GM19240 (cell line): Measurements from ENCODE around the gene OSM.
A peak's percentile ranks its signal among the peaks of the same experiment; 100 is the strongest.

ENCODE experiments used
- DNase-seq: peaks from one replicate; pipeline ENCODE4 v3.0.0; 2011; ENCODE audit warnings: low spot score; ENCODE audit not compliant: insufficient read length

OSM gene

DNA sequence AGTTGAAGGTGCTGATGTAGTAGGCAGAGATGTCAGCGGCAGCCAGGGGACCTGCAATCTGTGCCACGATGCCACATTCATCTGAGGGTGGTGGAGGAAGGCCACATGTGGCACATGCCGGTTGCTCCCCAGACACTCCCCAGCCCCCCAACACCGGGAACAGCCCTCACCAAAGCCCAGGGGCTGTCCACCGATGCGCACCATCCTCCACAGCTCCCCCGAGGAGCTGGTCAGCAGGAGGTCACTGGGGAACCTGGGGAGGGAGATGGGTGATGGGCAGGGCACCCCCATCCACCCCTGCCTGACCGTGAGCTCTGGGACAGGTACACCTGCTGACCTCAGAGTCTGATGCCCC, 19.2 kb upstream of the OSM start:
- no peak for DNase-seq

DNA sequence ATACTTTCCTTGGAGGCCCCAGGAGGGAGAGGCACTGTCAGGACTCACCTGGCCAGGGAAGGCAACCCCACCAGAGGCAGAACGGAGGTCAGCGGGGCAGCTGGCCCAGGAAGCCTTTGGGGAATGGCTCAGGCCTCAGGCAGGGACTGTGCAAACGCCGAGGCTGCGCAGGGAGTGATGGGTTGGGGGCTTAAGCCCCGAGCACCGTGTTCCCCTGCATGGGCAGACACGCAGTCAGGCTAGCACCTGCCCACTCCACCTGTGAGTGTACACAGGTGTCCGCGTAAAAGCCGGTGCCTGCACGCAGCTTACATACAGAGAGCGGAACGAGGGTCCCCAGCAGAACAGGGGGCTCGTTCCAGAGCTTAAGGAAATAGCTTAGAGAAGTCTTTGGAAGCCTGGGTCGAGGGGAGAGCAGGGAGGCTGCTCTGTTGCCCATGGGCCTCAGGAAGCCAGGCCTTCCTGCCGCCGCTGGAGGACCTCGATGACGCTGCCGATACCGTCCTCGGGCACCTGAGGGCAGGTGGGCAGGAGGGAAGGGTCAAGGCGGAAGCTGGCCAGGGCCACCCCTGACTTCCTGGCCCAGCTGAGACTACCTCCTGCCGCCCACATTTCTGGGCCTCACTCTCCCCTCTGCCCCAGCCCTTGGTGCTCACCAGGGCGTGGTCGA, 18.7 kb upstream of the OSM start:
- DNase-seq: no peak

DNA sequence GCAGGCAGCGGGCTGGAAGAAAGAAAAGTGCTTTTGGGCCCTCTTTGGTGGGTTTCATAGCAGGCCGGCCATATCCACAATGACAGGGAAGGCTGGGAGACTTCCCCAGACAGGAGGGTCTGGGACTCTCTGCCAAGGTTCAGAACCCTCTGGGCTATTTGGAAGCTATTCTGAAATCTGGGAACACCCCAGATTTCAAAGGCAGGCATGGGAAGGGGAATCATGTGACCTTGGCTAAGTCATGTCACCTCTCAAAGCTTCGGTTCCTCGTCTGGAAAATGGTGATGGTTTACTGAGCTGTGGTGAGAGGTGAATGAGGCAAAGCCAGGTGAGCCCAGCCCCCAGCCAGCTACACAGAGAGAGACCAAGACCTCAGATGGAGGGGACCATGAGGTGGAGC, 18.0 kb upstream of the OSM start:
- DNase-seq: no peak

DNA sequence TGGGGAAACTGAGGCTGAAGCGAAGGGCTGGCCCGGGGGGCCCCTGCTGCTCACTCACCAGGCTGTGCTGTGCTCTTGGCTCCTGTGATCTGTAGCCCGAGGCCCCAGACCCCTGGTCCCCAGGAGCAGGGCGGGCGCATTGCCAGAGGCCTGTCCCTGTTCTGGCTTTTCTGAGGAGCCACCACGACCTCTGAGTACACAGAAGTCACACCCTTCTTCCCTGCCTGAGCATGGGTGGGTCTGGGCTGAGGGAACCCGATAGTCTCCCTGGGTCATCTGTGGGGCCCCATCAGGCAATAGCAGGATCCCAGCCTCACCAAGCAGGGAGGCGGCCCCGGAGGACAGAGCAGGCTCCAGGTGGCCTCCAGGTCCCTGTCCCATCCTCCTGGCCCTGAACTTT, 17.5 kb upstream of the OSM start:
- DNase-seq: no peak

DNA sequence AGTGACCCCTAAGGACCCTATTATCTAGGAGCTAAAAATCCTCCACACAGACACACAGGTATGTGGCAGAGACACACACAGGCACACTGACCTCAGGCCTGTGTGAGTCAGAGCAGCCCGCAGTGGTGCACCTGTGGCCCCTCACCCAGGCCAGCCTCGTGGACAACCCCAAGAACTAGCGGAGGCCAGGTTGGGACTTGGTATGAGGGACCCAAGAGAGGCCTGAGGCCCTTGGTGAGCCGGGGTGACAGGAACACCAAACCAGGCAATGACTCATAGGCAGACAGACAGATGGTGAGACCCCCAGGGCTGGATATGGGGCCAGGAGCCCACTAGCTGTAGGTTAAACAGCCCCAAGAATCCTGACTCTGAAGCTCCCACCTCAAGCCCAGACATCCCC, 16.7 kb upstream of the OSM start:
- DNase-seq: no peak

DNA sequence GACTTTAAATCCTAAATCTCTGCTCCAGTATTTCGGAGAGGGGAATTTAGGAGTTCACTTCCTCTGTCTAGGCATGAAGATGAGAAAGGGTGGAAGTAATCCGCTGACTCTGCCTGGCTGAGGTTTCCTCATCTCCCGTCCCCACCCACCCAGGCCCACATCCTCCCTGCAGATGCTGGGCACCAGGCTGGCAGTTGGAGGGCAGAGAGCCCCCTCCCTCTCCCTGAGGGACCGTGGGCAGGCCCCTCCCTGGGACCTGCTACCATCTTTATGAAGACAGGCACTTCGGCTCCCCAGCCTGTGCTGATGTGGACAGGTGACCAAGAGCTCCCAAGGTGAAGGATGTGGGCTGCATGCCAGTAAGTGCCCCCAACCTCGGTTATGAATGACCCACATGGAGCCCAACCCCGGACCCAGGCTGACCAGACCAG, 16.0 kb upstream of the OSM start:
- no peak for DNase-seq

DNA sequence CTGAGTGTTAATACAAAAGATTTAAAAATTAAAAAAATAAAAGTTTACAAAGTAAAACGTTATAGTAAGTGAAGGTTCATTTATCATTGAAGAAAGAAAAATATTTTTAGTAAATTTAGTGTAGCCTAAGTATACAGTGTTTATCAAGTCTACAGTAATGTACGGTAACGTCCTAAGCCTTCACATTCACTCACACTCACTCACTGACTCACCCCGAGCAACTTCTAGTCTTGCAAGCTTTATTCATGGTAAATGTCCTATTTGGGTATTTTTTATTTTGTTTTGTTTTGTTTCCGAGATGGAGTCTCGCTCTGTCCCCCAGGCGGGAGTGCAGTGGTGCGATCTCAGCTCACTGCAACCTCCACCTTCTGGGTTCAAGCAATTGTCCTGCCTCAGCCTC, 13.9 kb upstream of the OSM start:
- DNase-seq: no peak

DNA sequence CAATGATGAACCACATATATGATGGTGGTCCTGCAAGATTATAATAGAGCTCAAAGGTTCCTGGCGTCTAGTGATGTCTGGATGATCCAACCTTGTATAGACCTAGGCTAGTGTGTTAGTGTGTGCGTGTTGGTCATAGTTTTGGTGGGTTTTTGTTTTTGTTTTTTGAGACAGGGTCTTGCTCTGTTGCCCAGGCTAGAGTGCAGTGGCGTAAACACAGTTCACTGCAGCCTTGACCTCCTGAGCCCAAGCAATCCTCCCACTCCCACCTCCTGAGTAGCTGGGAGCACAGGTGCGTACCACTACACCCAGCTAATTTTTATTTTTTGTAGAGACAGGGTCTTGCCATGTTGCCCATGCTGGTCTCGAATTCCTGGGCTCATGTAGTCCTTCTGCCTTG, 13.3 kb upstream of the OSM start:
- no peak for DNase-seq

DNA sequence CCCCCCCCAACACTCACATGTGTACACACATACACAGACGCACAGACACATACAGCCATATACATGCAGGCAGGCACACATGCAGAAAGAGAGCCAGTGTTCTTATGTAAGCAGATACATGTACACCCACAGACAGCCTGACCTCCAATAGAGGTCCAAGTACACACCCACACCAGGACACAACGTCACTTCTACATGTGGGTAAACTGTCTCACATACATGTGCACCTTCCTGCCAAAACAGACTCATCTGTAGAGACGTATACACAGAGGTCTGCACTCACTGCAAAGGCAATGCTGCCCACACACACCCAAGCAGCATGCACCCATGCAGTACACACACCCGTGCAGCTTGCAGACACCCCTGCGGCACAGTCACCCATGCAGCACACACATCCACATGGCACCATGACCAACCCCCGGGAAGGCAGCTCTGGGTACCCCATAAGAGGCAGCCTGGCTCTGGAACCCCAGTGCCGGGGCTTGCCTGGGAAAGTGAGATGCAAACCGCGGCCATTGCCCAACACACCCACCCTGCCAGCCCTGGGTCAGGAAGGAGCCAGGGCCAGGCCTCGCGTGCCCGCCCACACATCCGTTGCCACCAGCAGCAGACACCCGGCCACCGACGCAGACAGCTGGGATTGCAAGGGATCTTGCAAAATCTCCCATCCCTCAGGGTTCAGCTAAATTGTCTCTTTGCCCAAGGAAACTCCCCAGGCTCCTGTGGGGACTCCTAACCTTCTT, 12.6 kb upstream of the OSM start:
- no peak for DNase-seq

DNA sequence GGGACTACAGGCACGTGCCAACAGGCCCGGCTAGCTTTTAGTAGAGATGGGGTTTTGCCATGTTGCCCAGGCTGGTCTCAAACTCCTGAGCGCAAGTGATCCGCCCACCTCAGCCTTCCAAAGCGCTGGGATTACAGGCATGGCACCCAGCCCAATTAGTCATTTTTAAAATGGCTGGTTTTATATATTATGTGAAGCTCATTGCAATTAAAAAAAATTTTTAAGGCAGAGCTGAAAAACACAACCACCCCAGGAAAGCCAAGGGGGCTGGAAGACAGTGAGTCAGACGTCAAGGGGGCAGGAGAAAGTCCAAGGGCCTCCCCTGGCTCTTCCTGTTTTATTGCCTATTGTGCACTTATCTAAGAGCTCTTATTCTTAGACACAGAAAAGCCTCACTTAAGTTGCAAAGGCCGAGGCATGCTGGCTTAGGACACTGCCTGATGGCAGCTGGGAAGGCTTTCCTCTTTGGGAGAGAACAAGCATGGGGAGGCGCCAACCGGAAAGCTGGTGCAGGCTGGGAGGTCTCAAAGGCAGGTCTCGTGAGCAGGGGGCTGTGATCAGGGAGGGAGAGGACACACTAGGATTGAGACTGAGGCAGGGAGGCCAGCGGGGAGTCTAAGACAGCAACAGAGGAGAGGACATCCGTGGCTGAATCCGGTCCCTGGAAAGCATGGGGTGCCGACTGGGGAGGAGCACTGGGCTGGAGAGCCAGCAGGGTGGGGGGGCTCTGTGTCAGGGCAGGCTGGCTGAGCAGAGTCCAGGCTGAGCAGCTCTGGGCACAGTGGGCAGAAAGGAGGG, 11.1 kb upstream of the OSM start:
- DNase-seq: no peak

DNA sequence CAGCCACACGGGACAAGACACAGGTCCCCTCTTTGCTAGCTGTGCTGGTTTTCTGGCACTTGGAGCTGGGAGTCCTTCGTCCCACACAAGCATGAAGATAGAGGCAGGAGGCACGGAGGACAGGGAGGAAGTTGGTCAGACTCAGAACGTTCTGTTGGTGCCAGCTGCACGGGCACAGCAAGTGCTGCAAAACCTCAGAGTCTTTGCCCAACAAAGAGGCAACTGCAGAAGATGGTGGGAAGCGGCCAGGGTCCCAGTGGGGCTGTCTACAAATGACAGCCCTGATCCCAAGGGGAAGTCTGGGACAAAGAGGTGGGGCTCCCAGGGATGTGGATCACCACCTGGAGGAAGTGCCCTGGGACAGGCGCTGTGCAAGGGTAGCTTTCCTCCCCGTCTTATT, 9.4 kb upstream of the OSM start:
- no peak for DNase-seq

DNA sequence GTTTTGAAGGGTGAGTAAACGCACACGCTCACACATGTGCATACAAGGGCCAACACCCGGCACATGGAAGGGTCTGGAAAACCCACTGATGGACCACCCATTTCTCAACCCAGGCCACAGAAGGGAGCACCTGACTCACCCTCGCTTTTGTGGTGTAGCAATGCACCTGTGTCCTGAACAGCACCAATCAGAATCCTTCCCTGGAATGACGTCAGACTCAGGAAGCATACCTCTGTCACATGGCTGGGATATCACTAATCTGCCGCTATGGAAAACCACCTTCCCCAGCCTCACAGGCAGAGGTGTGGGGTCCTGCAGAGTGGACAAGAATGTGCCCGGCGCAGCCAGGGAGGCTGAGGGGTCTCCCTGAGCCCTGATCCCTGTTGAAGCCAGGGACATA, 9.0 kb upstream of the OSM start:
- DNase-seq: no peak

DNA sequence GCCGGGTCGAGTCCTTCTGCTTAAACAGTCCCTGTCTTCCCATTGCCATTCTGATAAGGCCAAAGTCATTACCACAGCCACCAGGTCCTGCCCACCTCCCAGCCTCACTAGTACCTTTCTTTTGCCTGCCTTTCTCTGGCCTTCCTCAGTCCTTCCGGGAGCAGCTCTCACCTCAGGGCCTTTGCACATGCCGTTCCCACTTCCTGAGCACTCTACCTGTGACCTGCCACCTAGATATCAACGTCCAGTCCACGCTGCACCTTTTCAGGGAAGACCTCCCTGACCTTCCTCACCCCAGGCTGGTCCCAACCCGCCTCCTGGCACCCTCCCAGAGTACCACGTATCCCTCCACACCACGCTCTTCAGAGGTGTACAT, 7.8 kb upstream of the OSM start:
- DNase-seq: no peak

DNA sequence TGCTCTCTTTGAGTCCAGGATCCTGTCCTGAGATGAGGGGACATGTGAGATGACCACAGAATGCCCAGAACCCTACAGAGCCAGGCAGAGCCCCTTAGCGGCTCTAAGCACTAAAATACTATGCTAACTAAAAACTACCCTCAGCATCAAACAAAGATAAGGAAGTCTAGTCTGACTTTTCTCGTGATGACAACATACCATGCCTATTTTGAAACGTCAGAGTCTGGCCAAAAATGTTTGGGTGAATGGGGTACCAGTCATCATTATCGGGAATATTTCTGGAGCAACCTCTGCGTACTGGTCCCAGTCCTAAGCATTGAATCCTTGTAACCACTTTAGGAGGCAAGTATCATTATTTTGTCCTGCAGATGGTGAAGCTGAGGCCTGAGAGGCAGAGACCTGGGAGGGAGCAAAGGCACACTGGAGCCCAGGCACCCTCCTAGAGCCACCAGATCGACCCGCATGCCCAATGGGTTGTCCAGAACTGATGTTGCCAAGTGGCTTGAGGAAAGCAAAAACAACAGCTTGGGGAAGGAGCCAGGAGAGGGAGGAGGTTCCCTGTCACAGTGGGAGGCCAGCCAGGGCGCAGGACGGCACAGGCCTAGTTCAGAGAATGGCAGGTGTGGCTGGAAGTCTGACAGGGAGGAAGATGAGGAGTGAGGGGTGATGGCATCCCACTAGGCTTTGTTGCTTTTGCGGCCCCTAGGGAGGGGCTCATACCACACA, 7.2 kb upstream of the OSM start:
- no peak for DNase-seq

DNA sequence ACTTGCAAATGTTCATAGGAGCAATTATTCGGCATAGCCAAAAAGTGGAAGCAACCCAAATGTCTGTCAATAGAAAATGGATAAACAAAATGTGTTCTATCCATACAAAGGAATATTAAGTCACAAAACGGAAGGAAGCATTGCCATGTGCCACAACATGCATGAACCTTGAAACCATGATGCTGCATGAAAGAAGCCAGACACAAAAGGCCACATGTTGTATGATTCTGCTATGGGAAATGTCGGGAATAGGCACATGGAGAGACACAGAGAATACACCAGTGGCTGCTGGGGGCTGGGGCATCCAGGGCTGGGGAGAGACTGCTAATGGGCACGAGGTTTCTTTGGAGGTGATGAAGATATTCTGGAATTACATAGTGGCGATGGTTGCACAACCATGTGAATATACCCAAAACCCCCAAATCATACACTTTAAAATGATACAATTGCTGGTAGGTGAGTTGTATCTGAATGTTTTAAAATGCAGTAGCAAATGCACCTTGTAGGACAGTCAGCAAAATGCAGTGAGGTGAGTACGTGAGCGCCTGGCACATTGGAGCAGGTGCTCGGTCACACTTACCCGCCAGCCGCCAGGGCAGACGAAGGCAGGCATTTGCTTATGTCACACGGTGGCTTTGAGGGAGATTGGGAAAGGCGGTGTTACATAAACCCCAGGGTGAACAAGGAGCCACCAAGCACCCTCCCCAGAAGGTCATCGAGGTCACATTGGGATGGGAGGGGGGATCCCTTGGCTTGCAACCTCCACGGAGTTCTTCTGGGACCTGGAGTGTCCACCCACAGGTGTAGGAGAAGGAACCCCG, 6.3 kb upstream of the OSM start:
- DNase-seq: no peak

DNA sequence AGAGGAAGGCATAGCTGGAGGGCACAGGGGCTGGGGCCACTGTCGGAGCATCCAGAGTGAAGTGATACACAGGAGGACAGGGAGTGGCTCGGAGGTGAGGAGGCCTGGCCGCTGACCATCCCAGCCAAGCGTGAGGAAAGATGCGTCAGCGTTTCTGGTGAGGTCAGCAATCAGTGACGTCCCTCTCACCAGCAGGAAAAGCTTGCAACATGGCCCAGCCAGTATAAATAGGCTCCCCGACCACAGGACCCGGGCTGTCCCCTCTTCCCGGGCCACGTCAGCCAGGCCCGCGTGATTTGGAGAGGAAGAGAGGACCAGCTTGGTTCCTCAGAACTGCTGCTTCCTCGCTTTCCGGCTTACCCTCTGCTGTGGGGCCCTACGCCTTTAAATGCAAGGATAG, 4.2 kb upstream of the OSM start:
- DNase-seq: no peak

DNA sequence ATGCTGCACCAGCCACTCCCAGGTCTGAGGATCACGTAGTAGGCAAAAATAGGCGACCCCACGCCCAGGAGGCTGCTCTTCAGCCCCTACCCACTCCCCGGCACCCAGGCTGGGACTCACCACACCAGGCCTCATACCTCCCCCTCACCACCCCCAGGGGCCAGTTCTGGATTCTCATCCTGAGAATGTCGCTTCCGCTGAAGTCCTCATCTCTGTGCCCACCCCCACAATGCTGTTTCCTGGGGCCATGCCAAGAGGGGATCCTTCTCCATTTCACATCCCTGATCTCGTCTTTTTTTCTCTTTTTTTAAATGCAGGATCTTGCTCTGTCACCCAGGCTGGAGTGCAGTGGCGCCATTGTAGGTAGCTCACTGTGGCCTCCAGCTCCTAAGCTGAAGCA, 1.7 kb upstream of the OSM start:
- DNase-seq: no peak

DNA sequence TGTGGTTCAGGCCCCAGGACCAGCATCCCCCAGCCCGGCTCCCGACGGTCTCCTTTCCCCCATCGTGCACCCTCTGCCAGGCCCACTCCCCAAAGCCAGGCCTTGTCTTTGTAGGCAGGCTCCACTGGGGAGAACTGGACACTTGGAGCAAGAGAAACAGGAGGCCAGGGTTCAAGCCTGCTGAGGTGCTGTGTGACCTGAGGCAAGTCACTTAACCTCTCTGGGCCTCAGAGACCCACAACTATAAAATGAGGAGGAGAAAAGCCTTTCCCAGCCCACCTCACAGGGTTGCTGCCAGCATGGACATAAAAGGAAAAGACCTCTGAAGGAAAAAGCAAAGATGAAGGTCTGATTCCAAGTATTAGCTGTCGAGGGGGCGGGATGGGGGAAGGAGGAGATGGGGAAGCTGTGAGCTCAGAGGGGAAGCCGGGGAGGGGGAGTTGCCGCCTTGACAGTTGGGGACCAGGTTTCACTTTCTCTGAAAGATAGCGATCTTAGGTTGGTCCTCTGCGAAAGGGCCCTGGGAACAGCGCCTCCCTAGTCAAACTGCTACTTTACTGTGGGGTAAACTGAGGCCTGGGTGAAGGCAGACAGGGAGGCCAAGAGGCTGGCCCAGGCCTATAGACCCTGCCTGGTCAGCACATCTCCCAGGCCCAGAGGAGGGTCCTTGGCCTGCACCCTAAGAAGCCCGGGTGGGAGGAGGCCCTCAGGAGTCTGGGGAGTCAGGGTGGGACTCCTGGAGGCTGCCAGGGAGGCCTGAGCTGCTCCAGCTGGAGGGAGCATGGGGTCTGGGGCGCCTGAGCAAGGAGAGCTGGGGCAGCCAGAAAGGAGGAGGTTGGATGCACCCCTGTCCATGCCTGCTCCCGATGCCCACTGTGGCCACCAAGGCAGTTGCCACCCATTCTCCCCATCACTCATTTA, 991 bp upstream of the OSM start:
- no peak for DNase-seq

DNA sequence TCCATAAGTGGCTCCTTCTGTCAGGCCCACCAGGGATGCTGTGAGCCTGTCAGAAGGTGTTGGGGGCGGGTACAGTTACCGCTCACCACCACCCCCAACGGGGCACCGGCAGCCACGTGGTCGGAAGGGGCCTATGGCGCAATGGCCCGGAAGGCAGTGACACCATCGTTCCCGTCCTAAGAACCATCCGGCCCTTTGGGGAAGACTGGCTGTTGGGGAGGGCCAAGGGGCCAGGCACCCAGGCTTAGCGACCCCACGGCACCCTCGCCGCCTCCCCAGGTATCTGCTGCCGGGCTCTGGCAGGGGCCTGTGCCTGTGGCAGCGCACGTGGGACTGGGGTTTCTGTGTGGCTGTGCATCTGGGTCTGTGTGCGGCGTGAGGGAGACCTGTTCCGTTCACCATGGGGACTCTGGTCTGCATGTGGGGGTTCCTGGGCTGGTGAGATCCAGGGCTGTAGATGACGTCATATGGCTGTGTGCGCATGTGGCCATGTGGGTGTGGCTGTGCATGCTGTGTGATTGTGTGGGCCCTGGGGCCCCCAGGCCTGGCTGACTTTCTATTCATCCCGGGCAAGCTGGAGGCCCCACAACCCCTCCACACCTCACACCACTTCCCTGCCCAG, 717 bp downstream of the OSM start:
- DNase-seq: peak; percentile 82
